T-helper 1 cell treated with Interleukin-12 subunit alpha and Interleukin-12 subunit beta and Interleukin-4 antibody, amounts not matched to agents 30 ng/mL and 1 ng/mL, for 36 hours (primary cell): Measurements from ENCODE around the gene OR8A1. TPM values are rescaled to one million over a fixed set of nuclear protein-coding genes. Genes with fewer than 3 reads are reported as not detected.
"Not testable (repeated sequence)": the region's sequence is repeated elsewhere in the genome, so short reads cannot be mapped to it uniquely, and the experiment has no call there.

Experiments used
- intact Hi-C: fragments of 100-400 bp; cut with micrococcal nuclease; formaldehyde crosslinking; loops from one replicate; pipeline ENCODE4 v1.15.1; 2024
- total RNA-seq: library from RNA; stranded (reverse); gene quantifications from 2 replicates; pipeline ENCODE4 v1.2.3, GENCODE V29; 2022

OR8A1 gene
- total RNA-seq, 1 donor from 2014 or later, result not detected

GRCh38 chr11:124592627-124593026 lies 22.8 kb downstream of the OR8A1 start:
- intact Hi-C loops, result no loop called here

GRCh38 chr11:124595302-124595701 lies 25.5 kb downstream of the OR8A1 start:
- intact Hi-C loops, result no loop called here

- intact Hi-C loops, result no loop called here
Observed at GRCh38 chr11:124597626-124598025, 27.8 kb downstream of the OR8A1 start.

DNA sequence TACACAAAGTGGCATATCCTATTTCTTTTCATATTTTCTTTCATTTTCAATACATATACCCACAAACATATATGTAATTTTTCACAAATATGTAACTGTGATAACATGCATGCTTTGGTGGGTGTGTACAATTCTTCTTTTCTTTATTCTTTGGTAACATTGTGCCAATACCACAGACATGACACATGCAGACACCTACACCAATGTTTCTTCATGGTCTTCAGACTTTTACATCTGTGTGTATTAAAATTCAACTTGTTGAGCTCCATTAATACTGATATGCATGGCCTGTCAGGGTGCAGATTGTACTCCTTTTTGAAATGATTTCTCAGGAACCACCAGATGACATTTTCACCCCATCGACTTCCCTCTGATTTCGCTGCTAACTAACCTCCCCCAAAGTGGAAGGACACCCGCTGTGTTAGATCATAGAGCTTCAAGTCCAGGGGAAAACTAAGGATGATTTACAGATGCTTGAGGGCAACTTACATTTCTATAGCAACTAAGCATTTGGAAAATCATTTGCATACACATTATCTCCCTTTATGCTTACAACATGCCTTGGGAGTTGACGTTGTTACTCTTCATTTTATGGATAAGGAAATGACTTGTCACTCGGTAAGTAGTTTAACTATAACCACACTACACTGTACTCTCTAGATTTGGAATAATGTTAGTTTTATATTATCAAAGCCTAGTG lies 31.0 kb downstream of the OR8A1 start:
- intact Hi-C loops, result no loop called here

- intact Hi-C loops, result no loop called here
Observed at GRCh38 chr11:124602193-124602592, 32.4 kb downstream of the OR8A1 start.

DNA sequence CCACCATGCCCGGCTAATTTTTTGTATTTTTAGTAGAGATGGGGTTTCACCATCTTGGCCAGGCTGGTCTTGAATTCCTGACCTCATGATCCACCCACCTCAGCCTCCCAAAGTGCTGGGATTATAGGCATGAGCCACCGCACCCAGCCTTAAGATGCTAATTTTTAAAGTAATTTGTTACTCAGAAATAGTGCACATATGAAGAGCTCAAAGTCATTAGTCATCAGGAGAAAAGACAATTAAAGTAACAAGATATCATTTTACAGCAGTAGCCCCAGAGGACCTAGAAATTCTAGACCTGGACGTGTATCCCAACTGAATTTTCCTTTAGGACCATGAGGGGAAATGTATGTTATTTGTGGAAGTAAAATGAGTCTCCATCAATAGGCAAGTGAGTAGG lies 32.9 kb downstream of the OR8A1 start:
- intact Hi-C loops, result not testable (repeated sequence)

DNA sequence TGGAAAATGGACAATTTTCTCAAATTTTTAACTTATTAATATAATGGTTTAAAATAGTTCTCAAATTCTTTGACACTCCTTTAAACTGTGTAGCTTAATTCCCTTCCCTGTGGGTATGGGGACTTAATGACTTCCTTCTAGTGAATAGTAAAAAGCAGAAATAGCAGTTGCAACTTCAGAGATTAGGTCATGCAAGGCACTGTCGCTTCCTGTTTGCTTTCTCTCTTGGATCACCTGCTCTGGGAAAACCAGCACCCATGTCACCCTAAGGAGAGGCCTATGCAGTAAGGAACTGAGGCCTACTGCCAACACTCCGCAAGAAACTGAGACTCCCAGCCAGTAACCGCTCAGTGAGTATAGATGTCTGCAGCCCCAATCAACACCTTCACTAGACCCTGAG lies 35.9 kb downstream of the OR8A1 start:
- intact Hi-C loops, result no loop called here

GRCh38 chr11:124608147-124608546 lies 38.4 kb downstream of the OR8A1 start:
- intact Hi-C loops, result no loop called here

- intact Hi-C loops, result no loop called here
Observed at GRCh38 chr11:124610295-124610694, 40.5 kb downstream of the OR8A1 start.

- intact Hi-C loops, result no loop called here
Observed at GRCh38 chr11:124611064-124611463, 41.3 kb downstream of the OR8A1 start, which contains the start of gene PANX3. Gene PANX3 (plus strand): TSS chr11:124611428. CDS start chr11:124611557, 129 bp downstream.

- intact Hi-C loops, result loop anchor here (1.0 kb wide), 1 partner anchor 10 kb away; the partner anchor contains the start of gene TBRG1
Observed at GRCh38 chr11:124612045-124612444, 42.2 kb downstream of the OR8A1 start.

DNA sequence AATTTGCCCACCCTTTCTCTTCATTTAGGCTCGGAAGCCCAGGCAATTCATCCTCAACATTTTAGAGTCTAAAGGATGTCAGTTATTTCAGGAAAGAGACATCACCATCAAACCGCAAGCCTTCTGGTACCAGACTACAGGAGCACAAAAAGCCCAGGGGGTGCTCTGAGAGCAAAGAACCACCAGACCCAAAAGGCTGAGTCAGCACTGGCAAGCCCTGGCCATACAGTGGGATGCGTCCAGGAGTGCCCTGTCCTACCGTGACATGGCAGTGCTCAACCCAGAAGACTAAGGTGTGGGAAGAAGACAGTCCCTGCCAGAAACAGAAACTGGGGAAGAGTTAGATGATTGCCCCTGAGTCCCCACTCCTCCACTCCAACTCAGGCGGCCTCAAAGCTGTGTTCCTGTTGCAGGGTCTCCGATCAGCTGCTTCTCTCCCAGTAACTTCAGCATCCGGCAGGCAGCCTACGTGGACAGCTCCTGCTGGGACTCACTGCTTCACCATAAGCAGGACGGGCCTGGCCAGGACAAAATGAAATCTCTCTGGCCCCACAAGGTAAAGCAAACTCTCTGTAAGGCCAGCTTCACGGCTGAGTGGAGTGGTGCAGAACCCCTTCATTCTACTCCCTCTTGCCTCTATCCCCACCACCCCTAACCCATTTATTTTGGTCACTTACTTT lies 42.9 kb downstream of the OR8A1 start:
- intact Hi-C loops, result loop anchor here (1.0 kb wide), 1 partner anchor 10 kb away; the partner anchor contains the start of gene TBRG1

DNA sequence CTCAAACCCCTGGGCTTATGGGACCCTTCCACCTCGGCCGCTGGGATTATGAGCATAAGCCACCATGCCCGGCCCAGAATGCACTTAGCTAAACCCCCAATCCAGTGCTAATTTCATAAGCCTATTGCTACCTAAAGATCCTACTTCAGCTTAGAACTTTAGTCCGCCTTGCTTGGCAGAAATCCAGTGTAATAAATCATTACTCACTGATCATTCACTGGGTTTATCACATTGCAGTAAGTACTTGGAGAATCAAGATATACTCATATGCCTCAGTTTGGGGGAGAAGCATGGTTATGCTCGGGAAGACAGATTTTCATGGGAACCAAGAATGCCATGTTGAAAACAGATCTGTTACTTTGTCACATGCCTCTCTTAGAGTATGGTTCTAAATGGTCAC lies 49.1 kb downstream of the OR8A1 start:
- intact Hi-C loops, result no loop called here

Other genes with a start within 250 kb of the OR8A1 start
- not detected in 2 replicates for gene OR8D2, start 249.8 kb upstream of the OR8A1 start, total RNA-seq
- gene OR8B2, start 185.5 kb upstream of the OR8A1 start, total RNA-seq, result not detected in 2 replicates
- gene OR8B3, start 171.0 kb upstream of the OR8A1 start, total RNA-seq, result not detected in 2 replicates
- gene OR8B4, start 145.1 kb upstream of the OR8A1 start, total RNA-seq, result not detected in 2 replicates
- gene OR8B8, start 124.3 kb upstream of the OR8A1 start, total RNA-seq, result not detected in 2 replicates
- gene OR8B12, start 26.3 kb upstream of the OR8A1 start, total RNA-seq, result not detected in 2 replicates
- not detected in 2 replicates for gene PANX3, start 41.4 kb downstream of the OR8A1 start, total RNA-seq
- 36.3 and 37.3 TPM in 2 replicates for gene TBRG1, start 52.9 kb downstream of the OR8A1 start, total RNA-seq
- 5.9 and 6.2 TPM in 2 replicates for gene SIAE, start 103.7 kb downstream of the OR8A1 start, total RNA-seq
- 1.8 and 3.4 TPM in 2 replicates for gene SPA17, start 103.9 kb downstream of the OR8A1 start, total RNA-seq
- gene NRGN, start 169.9 kb downstream of the OR8A1 start, total RNA-seq, result 2.4 and 3.1 TPM in 2 replicates
- not detected in 2 replicates for gene VSIG2, start 182.3 kb downstream of the OR8A1 start, total RNA-seq
- gene ESAM, start 192.3 kb downstream of the OR8A1 start, total RNA-seq, result 0.41 and 0.47 TPM in 2 replicates
- 9.0 and 12.7 TPM in 2 replicates for gene MSANTD2, start 230.4 kb downstream of the OR8A1 start, total RNA-seq